ENCODE measurements around the gene SIK2.

SIK2 gene

DNA sequence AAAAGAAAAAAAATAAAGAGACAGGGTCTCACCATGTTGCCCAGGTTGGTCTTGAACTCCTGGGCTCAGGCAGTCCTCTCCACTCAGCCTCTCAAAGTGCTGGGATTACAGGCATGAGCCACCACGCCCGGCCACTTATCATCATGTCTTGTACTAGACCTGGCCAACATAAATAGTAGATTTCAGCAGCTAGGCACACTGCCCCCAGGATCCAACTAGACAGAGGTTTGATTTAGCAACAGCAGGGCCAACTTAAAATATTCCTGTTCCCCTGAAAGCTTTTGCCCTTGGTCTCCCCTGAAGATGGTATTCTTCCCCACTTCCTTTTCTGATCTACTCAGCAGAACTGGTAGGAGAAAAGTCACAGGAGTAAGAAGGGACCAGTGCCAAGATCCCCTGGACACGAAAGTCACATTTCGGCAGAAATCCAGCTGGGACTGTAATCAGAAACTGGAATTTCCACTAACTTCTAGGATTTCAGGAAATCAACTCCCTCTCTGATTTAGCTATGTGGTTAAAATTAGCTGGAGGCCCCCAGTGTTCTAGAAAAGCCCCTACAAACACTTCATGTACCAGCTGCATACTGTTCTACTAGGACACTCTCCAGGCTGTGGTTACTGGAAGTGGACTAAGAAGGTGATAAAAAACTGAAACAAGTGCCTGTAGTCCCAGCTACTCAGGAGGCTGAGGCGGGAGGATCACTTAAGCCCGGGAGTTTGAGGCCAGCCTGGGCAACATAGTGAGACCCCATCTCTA, 172.9 kb downstream of the SIK2 start:
- H3K27ac Mint-ChIP-seq, result no peak overlapping the region
- no peak for DNase-seq

DNA sequence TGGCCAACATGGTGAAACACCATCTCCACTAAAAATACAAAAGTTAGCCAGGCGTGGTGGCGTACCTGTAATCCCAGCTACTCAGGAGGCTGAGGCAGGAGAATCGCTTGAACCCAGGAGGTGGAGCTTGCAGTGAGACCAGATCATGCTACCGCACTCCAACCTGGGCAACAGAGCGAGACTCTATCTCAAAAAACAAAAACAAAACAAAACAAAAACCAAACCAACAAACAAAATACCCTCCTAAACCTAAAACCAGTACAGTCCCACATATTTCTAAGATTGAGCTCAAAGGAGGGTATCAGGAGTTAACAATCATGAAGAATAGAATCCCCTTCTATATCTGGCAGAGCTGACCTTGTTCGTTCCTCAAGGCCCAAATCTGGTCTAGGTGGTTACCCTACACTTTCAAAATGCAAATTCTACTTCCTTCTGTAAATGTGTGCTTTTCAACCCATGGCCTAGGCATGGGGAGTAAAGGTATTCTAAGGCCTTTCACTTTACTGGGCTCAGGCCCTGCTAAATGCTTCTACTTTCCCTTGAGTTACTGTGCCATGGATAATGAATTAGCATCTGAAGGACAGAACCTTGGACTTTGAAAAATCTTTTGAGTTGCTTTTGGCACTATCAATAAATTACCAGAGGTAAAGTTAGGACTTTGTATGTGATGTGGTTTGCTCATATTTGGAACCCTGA, 174.3 kb downstream of the SIK2 start:
- H3K4me1 Mint-ChIP-seq, result peaks cover 14 to 29% of the 10 kb centered on the region in 2 donors
- peak overlapping the region; percentile 76 for H3K27ac Mint-ChIP-seq
- DNase-seq (peak; percentile 6), ATAC-seq (replicated peaks) (peak; percentile 97 to 98)
- H3K36me3 Mint-ChIP-seq, result no peaks in the 10 kb centered on the region
- H3K27me3 Mint-ChIP-seq, result no peaks in the 10 kb centered on the region
- H3K9me3 Mint-ChIP-seq, result no peaks in the 10 kb centered on the region
- peak overlapping the region; percentile 25 to 53 for H3K4me3 Mint-ChIP-seq

More for the DNA sequence above, 172.9 kb downstream of the SIK2 start:
- peaks cover 14 to 29% of the 10 kb centered on the region in 2 donors for H3K4me1 Mint-ChIP-seq
- no peak for ATAC-seq (replicated peaks)
- no peaks in the 10 kb centered on the region for H3K36me3 Mint-ChIP-seq
- H3K4me3 Mint-ChIP-seq, result no peak overlapping the region
- H3K9me3 Mint-ChIP-seq, result no peaks in the 10 kb centered on the region
- no peaks in the 10 kb centered on the region for H3K27me3 Mint-ChIP-seq

DNA sequence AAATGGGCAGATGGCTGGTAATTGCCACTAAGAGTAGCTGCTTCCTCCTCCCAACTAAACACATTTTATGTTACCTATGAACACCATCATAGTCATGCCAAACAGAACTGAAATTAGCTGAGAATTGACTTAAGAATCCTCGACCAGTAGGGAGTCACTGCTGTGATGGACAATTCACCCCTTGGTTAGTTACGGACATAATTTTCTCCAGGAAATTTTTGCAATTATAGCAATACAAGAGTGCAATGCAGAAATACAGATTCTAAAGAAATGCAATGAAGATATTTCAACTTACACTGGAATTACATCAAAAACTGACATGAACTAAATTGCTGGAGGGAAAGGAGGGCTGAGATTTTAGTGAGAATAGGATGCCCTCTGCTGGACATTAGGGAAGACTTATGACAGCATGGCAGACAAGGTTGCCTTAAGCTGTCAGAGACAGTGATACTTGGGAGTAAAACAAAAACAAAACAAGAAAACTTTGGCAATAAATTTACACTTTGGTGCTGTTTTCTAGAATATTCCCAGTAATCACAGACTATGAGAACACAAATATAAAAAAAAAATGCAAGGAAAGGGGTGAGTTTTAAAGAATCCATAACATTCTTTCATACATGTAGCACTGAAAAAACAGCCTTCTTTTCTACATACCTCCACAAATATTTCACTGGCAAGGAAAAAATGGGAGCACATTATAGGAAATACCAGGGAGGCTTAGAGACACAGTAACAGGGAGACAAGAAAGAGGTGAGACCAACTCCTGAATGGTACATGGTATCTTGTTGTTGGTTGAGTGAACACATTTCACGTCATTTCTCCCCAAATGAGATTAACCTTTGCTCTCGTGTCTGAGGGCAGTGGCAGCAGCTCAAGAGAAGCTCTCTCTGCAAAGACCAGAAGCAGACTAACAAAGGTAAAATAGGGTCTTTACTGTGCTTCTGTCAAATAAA, 175.1 kb downstream of the SIK2 start:
- no peak for DNase-seq
- Mint-ChIP-seq H3K9me3 (no peaks in the 10 kb centered on the region), H3K27ac (peak overlapping the region; percentile 75), H3K4me1 (peaks cover 14 to 29% of the 10 kb centered on the region in 2 donors), H3K4me3 (no peak overlapping the region), H3K27me3 (no peaks in the 10 kb centered on the region), H3K36me3 (no peaks in the 10 kb centered on the region)
- ATAC-seq (replicated peaks), result peak; percentile 83 to 85

DNA sequence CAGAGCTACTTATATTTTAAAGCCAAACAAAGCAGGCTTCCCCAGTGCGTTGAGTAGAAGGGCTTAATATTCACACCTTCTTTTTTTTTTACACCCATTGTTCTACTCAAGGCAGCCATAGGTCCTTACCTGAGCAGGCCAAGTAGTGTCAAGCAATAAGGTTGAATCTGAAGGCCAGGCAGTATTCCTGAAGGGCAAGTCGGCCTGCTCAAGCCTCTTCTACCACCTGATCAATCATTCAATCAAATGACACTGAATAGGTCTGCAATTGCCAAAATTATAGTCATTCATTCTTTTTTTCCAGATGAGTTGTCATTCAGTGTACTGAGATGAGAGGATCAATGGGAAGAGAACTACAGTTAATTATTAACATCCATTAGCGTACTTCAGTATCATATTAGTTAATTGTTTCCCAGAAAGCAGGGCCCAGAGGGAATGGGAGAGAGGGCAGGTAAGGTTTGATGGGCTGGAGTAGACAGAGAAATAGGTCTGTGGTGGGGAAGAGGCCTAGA, 175.9 kb downstream of the SIK2 start:
- H3K4me1 Mint-ChIP-seq, result peaks cover 14 to 29% of the 10 kb centered on the region in 2 donors
- no peaks in the 10 kb centered on the region for H3K36me3 Mint-ChIP-seq
- no peaks in the 10 kb centered on the region for H3K27me3 Mint-ChIP-seq
- ATAC-seq (replicated peaks) (no peak), DNase-seq (no peak)
- no peak overlapping the region for H3K27ac Mint-ChIP-seq
- no peaks in the 10 kb centered on the region for H3K9me3 Mint-ChIP-seq
- H3K4me3 Mint-ChIP-seq, result no peak overlapping the region

DNA sequence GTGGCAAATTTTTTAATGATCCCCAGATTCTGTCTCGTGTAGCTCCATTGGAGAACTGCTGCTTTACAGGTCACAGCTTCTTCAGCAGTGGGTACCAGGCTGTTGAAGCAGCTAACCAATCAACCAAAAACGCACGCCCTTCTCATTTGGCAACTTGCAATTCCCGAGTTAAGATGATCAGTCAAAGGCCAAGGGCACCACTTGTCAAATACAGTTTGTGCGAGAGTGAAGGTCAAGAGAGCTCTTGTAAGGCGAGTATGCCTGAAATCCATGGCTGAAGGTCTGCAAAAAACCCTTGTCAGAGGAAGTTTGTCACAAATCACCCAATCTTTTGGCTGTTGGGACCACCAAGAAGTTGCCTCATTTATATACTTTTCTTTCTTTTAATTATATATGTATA, 176.9 kb downstream of the SIK2 start:
- Mint-ChIP-seq H3K4me3 (no peak overlapping the region), H3K27me3 (no peaks in the 10 kb centered on the region), H3K4me1 (peaks cover 14 to 29% of the 10 kb centered on the region in 2 donors), H3K36me3 (peaks cover under 1 to 2% of the 10 kb centered on the region in 2 donors), H3K27ac (no peak overlapping the region), H3K9me3 (no peaks in the 10 kb centered on the region)
- no peak for ATAC-seq (replicated peaks)
- DNase-seq, result no peak
